ENCODE measurements around the gene TPRN.
A peak's percentile ranks its signal among the peaks of the same experiment; 100 is the strongest.
"Not testable (repeated sequence)": the region's sequence is repeated elsewhere in the genome, so short reads cannot be mapped to it uniquely, and the experiment has no call there.

TPRN gene

DNA sequence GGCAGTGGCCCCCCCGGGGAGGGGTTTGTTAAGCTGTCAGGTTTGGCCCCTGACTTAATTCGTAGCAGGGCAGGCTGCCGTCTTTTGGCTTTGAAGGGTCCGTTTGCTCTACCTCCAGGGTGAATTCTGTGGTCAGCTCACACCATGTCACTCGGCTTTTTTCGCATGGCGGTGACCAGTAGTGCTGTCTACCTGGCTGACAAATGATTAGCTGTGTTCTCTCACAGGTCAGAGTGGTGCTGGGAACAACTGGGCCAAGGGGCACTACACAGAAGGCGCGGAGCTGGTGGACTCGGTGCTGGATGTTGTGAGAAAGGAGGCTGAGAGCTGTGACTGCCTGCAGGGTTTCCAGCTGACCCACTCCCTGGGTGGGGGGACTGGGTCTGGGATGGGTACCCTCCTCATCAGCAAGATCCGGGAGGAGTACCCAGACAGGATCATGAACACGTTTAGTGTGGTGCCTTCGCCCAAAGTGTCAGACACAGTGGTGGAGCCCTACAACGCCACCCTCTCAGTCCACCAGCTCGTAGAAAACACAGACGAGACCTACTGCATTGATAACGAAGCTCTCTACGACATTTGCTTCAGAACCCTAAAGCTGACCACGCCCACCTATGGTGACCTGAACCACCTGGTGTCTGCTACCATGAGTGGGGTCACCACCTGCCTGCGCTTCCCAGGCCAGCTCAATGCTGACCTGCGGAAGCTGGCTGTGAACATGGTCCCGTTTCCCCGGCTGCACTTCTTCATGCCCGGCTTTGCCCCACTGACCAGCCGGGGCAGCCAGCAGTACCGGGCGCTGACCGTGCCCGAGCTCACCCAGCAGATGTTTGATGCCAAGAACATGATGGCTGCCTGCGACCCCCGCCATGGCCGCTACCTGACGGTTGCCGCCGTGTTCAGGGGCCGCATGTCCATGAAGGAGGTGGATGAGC lies 42.0 kb upstream of the TPRN start:
- Histone ChIP-seq H3K27me3 (ENCODE audit: control insufficient read depth, insufficient read depth, low read length, poor library complexity, severe bottlenecking) (no peaks in the 10 kb centered on the region), H3K27ac (ENCODE audit: insufficient read depth, low read depth, low read length, poor library complexity, severe bottlenecking) (no peak overlapping the region), H3K4me3 (ENCODE audit: insufficient read depth, low read depth, low read length) (peak overlapping the region; percentile 80), H3K36me3 (ENCODE audit: control insufficient read depth, insufficient read depth, low read length) (peaks cover 7% of the 10 kb centered on the region), H3K4me1 (ENCODE audit: control insufficient read depth, insufficient read depth, low read length) (peaks cover 41% of the 10 kb centered on the region), H3K9me3 (ENCODE audit: control insufficient read depth, low read length) (no peaks in the 10 kb centered on the region)
- WGBS, 2 experiments, result 87 to 88% methylated on average over 36 of the region's 36 CpGs

GRCh38 chr9:137241490-137242268 lies 41.1 kb upstream of the TPRN start:
- Histone ChIP-seq H3K27ac (ENCODE audit: insufficient read depth, low read depth, low read length, poor library complexity, severe bottlenecking) (no peak overlapping the region), H3K4me1 (ENCODE audit: control insufficient read depth, insufficient read depth, low read length) (peaks cover 45% of the 10 kb centered on the region), H3K4me3 (ENCODE audit: insufficient read depth, low read depth, low read length) (peak overlapping the region; percentile 80), H3K27me3 (ENCODE audit: control insufficient read depth, insufficient read depth, low read length, poor library complexity, severe bottlenecking) (no peaks in the 10 kb centered on the region), H3K9me3 (ENCODE audit: control insufficient read depth, low read length) (no peaks in the 10 kb centered on the region), H3K36me3 (ENCODE audit: control insufficient read depth, insufficient read depth, low read length) (peaks cover 7% of the 10 kb centered on the region)
- 2 to 3% methylated on average over 83 of the region's 83 CpGs for WGBS, 2 experiments

- WGBS, 2 experiments, result 0 to 1% methylated on average over 67 of the region's 67 CpGs
- Histone ChIP-seq H3K9me3 (ENCODE audit: control insufficient read depth, low read length) (no peaks in the 10 kb centered on the region), H3K4me3 (ENCODE audit: insufficient read depth, low read depth, low read length) (peak within 1 kb of the TSS; percentile 81), H3K4me1 (ENCODE audit: control insufficient read depth, insufficient read depth, low read length) (peaks cover 50% of the 10 kb centered on the region), H3K27ac (ENCODE audit: insufficient read depth, low read depth, low read length, poor library complexity, severe bottlenecking) (peak within 1 kb of the TSS; percentile 91), H3K27me3 (ENCODE audit: control insufficient read depth, insufficient read depth, low read length, poor library complexity, severe bottlenecking) (no peaks in the 10 kb centered on the region), H3K36me3 (ENCODE audit: control insufficient read depth, insufficient read depth, low read length) (peaks cover 7% of the 10 kb centered on the region)
These were observed 40.4 kb upstream of the TPRN start, which contains the start of gene TUBB4B for GRCh38 chr9:137240841-137241489. Gene TUBB4B, plus strand, starts transcription at chr9:137241287. Its CDS starts 74 bp downstream, at chr9:137241361.

- peaks cover 7% of the 10 kb centered on the region for H3K36me3 ChIP-seq (ENCODE audit: control insufficient read depth, insufficient read depth, low read length)
- no peaks in the 10 kb centered on the region for H3K9me3 ChIP-seq (ENCODE audit: control insufficient read depth, low read length)
- WGBS, 2 experiments, result 0% methylated on average over 58 of the region's 58 CpGs
- H3K27ac ChIP-seq (ENCODE audit: insufficient read depth, low read depth, low read length, poor library complexity, severe bottlenecking), result peak overlapping the region; percentile 91
- peaks cover 50% of the 10 kb centered on the region for H3K4me1 ChIP-seq (ENCODE audit: control insufficient read depth, insufficient read depth, low read length)
- no peaks in the 10 kb centered on the region for H3K27me3 ChIP-seq (ENCODE audit: control insufficient read depth, insufficient read depth, low read length, poor library complexity, severe bottlenecking)
- peak overlapping the region; percentile 81 for H3K4me3 ChIP-seq (ENCODE audit: insufficient read depth, low read depth, low read length)
These were observed 39.8 kb upstream of the TPRN start for GRCh38 chr9:137240318-137240840.

DNA sequence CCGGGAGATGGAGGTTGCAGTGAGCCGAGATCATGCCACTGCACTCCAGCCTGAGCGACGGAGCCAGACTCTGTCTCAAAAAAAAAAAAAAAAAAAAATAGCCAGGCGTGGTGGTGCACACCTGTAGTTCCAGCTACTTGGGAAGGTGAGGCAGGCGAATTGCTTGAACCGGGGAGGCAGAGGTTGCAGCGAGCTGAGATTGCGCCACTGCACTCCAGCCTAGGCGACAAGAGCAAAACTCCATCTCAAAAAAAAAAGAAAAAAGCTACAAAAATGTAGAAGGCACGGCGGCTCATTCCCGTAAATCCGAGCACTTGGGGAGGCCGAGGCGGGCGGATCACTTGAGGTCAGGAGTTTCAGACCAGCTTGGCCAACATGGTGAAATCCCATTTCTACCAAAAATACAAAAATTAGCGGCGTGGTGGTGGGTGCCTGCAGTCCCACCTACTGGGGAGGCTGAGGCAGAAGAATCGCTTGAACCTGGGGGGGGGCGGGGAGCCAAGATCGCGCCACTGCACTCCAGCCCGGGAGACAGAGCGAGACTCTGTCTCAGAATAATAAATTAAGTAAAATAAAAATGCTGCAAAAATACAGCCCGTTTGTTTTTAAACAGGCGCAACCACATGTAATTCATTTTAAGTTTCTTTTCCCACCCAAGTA lies 39.1 kb upstream of the TPRN start:
- Histone ChIP-seq H3K4me1 (ENCODE audit: control insufficient read depth, insufficient read depth, low read length) (peaks cover 50% of the 10 kb centered on the region), H3K27ac (ENCODE audit: insufficient read depth, low read depth, low read length, poor library complexity, severe bottlenecking) (peak overlapping the region; percentile 91), H3K4me3 (ENCODE audit: insufficient read depth, low read depth, low read length) (peak overlapping the region; percentile 81)
- 64 to 65% methylated on average over 27 of the region's 27 CpGs for WGBS, 2 experiments
- H3K27me3 ChIP-seq (ENCODE audit: control insufficient read depth, insufficient read depth, low read length, poor library complexity, severe bottlenecking); H3K36me3 ChIP-seq (ENCODE audit: control insufficient read depth, insufficient read depth, low read length); H3K9me3 ChIP-seq (ENCODE audit: control insufficient read depth, low read length): not testable (repeated sequence)

GRCh38 chr9:137237759-137238726 lies 37.5 kb upstream of the TPRN start:
- no peak overlapping the region for H3K27ac ChIP-seq (ENCODE audit: insufficient read depth, low read depth, low read length, poor library complexity, severe bottlenecking)
- H3K27me3 ChIP-seq (ENCODE audit: control insufficient read depth, insufficient read depth, low read length, poor library complexity, severe bottlenecking), result no peaks in the 10 kb centered on the region
- H3K9me3 ChIP-seq (ENCODE audit: control insufficient read depth, low read length), result no peaks in the 10 kb centered on the region
- H3K36me3 ChIP-seq (ENCODE audit: control insufficient read depth, insufficient read depth, low read length), result peaks cover 4% of the 10 kb centered on the region
- H3K4me3 ChIP-seq (ENCODE audit: insufficient read depth, low read depth, low read length), result peak overlapping the region; percentile 1
- peaks cover 38% of the 10 kb centered on the region for H3K4me1 ChIP-seq (ENCODE audit: control insufficient read depth, insufficient read depth, low read length)
- WGBS, 2 experiments, result 76% methylated on average over 13 of the region's 13 CpGs

GRCh38 chr9:137236936-137237421 lies 36.4 kb upstream of the TPRN start:
- WGBS, 2 experiments, result 64 to 65% methylated on average over 11 of the region's 11 CpGs
- H3K27me3 ChIP-seq (ENCODE audit: control insufficient read depth, insufficient read depth, low read length, poor library complexity, severe bottlenecking), result no peaks in the 10 kb centered on the region
- H3K4me3 ChIP-seq (ENCODE audit: insufficient read depth, low read depth, low read length), result peak overlapping the region; percentile 6
- no peaks in the 10 kb centered on the region for H3K9me3 ChIP-seq (ENCODE audit: control insufficient read depth, low read length)
- no peaks in the 10 kb centered on the region for H3K36me3 ChIP-seq (ENCODE audit: control insufficient read depth, insufficient read depth, low read length)
- no peak overlapping the region for H3K27ac ChIP-seq (ENCODE audit: insufficient read depth, low read depth, low read length, poor library complexity, severe bottlenecking)
- H3K4me1 ChIP-seq (ENCODE audit: control insufficient read depth, insufficient read depth, low read length), result peaks cover 30% of the 10 kb centered on the region

DNA sequence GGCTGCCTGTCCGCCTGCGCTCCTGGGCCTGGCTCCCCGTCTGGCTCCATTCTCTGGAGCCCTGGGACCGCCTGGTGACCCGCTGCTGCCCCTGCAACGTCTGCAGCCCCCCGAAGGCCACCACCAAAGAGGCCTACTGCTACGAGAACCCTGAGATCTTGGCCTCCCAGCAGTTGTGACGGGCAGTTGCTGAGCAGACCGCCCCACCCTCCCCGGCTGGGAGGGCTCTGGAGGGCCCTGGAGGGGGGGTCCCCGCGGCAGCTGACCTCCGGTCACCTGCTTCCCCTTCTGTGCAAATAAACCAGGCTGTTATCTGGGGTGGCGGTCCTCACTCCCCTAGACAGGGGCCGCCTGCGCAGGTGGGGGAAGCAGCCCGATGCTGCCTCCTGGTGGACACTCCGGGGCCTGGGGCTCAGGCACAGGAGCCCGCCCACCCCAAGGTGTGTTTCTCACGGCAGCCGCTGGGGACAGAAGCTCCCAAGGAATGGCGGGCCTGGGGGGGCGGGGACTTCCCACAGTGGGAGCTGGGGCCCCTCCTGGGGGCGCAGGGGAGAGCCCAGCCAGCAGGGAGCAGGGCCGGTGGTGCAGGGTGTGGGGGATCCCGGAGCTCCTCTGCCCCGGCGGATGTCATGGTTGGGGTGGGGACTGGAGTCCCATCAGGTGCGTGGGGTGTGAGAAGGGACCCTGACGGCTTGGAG lies 35.8 kb upstream of the TPRN start:
- peak overlapping the region; percentile 6 for H3K4me3 ChIP-seq (ENCODE audit: insufficient read depth, low read depth, low read length)
- no peak overlapping the region for H3K27ac ChIP-seq (ENCODE audit: insufficient read depth, low read depth, low read length, poor library complexity, severe bottlenecking)
- H3K27me3 ChIP-seq (ENCODE audit: control insufficient read depth, insufficient read depth, low read length, poor library complexity, severe bottlenecking), result no peaks in the 10 kb centered on the region
- peaks cover 29% of the 10 kb centered on the region for H3K4me1 ChIP-seq (ENCODE audit: control insufficient read depth, insufficient read depth, low read length)
- no peaks in the 10 kb centered on the region for H3K9me3 ChIP-seq (ENCODE audit: control insufficient read depth, low read length)
- WGBS, 2 experiments, result 30 to 33% methylated on average over 31 of the region's 31 CpGs
- no peaks in the 10 kb centered on the region for H3K36me3 ChIP-seq (ENCODE audit: control insufficient read depth, insufficient read depth, low read length)
